ENCODE data around the gene POLR2C.

GRCh38 chr16:57427824-57428223 lies 34.7 kb upstream of the POLR2C start:
- TF ChIP-seq CTCF (IDR thresholded peaks at IDR 0.05; ENCODE audit: low read depth, low read length) = no peak
- TF ChIP-seq EZH2phosphoT487 (IDR thresholded peaks at IDR 0.05; ENCODE audit: low read depth) = no peak

Data from OCI-LY3 (cell line).